ENCODE measurements around the gene NELFB.

The NELFB gene

GRCh38 chr9:137281345-137282116, 26.4 kb downstream of the NELFB start:
- no peak for DNase-seq

DNA sequence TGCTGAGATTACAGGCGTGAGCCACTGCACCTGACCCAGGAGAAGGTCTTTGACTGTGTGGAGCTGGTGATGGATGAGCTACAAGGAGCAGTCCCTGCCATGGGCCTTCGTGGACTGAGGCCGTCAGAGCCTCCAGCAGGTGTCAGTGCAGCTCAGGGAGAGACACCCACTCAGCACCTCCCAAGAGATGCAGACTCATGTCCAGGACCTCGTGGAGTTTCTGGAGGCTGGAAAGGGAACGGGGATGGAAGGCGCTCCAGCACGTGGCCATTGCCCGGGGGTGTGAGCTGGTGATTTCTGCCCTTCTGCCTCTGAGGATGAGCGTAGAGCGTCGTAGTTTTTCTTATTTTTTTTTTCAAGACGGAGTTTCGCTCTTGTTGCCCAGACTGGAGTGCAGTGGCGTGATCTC, 31.9 kb downstream of the NELFB start:
- no peak for DNase-seq

- DNase-seq, result no peak
Measured at GRCh38 chr9:137293094-137293481, 38.0 kb downstream of the NELFB start.

- DNase-seq, result no peak
Measured at GRCh38 chr9:137293482-137294090, 38.5 kb downstream of the NELFB start.

- no peak for DNase-seq
Measured at GRCh38 chr9:137294091-137294680, 39.1 kb downstream of the NELFB start.

DNA sequence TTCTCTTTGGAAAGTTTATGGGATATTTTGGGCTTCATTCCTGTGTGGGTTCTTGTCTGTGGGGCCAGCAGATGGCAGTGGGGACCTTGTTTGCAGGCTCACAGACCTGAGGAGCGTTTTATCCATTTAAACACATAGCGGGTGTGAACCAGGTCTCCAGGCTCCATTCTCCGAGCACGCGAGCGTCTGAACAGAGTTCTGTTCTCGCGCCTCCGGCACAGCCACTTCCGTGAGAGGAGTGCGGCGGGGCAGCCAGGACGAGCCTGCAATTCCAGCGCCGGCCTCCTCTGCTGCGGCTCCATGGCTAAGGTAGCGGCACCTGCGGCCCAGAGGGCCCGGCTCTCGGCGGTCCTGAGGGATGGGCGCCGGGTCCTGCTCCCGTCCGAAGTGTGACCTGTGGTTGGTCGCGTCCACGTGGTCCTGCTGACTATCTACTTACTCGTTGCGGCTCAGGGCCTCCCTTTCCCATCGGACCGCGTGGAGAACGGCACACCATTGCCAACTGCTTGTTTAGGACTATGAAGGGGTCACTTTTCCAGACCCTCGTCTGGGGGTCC, 39.6 kb downstream of the NELFB start:
- no peak for DNase-seq

DNA sequence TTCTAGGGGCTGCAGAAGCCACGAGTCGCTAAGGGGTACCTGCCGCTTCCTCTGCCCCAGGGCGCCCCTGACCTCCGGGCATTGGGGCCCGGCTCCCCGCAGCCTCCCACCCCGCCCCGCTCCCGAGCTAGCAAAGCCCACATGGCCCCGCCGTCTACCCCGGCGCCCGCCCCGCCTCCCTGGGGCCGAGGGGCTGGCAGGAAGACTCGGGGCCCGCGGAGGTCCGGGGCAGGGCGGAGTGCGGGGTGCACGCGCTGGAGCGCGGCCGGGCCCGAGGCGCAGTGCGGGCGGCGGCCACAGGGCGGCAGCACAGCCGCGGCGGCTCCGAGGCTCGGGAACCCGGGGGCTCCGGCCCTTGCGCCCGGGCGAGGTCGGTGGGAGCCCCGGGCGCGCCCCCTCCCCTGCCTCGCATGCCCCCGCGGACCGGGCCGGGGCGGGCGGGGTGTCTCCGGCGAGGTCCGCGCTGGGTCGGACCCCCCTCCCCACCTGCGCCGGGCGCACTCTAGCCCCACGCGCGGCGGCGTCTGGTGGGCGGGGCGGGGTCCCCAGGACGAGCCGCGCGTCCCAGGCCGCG, 40.2 kb downstream of the NELFB start:
- peak; percentile 37 for DNase-seq

- DNase-seq, result no peak
Measured at GRCh38 chr9:137295849-137296669, 40.9 kb downstream of the NELFB start.

GRCh38 chr9:137296670-137297664, 41.8 kb downstream of the NELFB start:
- no peak for DNase-seq

GRCh38 chr9:137297966-137298365, 42.8 kb downstream of the NELFB start:
- DNase-seq, result no peak

GRCh38 chr9:137298401-137299202, 43.5 kb downstream of the NELFB start:
- no peak for DNase-seq

GRCh38 chr9:137299203-137299565, 44.1 kb downstream of the NELFB start:
- no peak for DNase-seq

DNA sequence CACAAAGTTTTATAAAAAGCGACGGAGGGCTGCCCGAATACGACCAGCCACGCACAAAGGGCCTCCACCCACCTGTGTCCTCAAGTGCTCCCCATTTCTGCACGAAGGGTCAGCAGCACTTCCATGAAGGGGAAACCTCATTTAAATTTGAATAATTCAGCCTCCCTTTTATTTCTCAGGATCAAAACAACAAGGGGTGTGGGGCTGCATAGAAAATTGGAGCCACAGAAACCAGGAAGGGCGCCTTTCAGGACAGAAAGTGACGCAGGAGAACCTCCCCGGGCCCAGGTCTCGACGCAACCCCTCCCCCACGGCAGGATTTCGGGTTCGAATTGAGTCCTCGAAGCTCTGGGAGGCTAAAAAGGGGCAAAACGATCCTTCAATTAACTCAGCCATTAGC, 44.8 kb downstream of the NELFB start:
- DNase-seq, result no peak

GRCh38 chr9:137300567-137301080, 45.5 kb downstream of the NELFB start:
- no peak for DNase-seq

GRCh38 chr9:137301081-137301947, 46.2 kb downstream of the NELFB start:
- DNase-seq, result no peak

- peak; percentile 92 for DNase-seq
Measured at GRCh38 chr9:137302118-137302448, 47.0 kb downstream of the NELFB start, which contains the start of gene NRARP. NRARP (minus strand) TSS chr9:137302271; CDS start chr9:137301928, 343 bp downstream.

- DNase-seq, result no peak
Measured at GRCh38 chr9:137302449-137303150, 47.5 kb downstream of the NELFB start.

DNA sequence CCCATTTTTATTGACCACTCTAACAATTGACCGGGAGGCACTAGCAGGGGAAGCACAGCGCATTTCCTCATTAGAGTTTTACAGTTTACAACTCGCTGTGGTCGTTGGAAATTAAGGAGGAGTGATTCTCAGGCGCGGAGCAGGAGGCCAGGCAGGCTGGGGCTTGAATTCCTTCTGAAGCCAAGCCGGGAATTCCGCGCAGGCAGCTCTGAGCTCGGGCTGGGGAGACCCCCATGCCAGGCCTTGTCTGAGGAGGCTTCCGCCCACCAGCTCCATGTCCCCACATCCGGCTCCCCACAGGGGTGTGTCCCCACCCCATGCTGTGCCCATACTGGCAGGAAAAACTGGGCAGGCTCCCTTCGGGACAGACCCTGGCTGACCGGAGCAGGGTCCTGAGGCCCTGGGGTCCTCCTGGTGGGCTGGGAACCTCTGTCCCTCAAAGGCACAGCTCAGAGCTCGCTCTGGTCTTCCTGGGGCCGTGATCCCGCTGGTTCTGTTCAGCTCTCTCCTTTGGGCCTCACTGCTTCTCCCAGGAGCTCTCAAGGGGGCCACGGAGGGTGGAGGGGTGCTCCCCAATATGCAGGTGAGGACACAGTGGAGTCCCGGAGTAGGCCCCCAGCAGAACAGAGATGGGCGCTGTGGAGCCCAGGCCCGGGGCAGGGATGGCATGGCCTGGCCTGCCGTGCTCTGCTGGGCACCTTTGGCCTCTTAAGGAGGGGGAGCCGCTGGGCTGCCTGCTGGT, 48.2 kb downstream of the NELFB start:
- no peak for DNase-seq
